Subcutaneous abdominal adipose tissue (tissue), 5 donors: ENCODE results near the gene FUS.
A peak's percentile ranks its signal among the peaks of the same experiment; 100 is the strongest.
"Not testable (repeated sequence)": the region's sequence is repeated elsewhere in the genome, so short reads cannot be mapped to it uniquely, and the experiment has no call there.

Experiments used
- H3K27ac ChIP-seq: one replicate; pipeline ENCODE4 v1.7.0; 2013; ENCODE audit warnings: low read depth, mild to moderate bottlenecking, inconsistent platforms, low read length, moderate library complexity
- H3K27me3 ChIP-seq, 5 donors: one replicate each; pipeline ENCODE4 v1.7.0; 2013; ENCODE audit warnings: low read length in 5 of 5, inconsistent platforms in 1 of 5; ENCODE audit not compliant: control insufficient read depth in 5 of 5, insufficient read depth in 4 of 5
- H3K36me3 ChIP-seq, 5 donors: one replicate each; pipeline ENCODE4 v1.7.0; 2013; ENCODE audit warnings: low read length in 5 of 5; ENCODE audit not compliant: control insufficient read depth in 5 of 5, insufficient read depth in 5 of 5
- H3K4me1 ChIP-seq, 5 donors: one replicate each; pipeline ENCODE4 v1.7.0; 2013; ENCODE audit warnings: low read length in 5 of 5, mild to moderate bottlenecking in 3 of 5, moderate library complexity in 1 of 5; ENCODE audit not compliant: control insufficient read depth in 5 of 5, insufficient read depth in 5 of 5
- H3K4me3 ChIP-seq, 5 donors: one replicate each; pipeline ENCODE4 v1.7.0; 2013; ENCODE audit warnings: low read length in 5 of 5, low read depth in 1 of 5
- H3K9ac ChIP-seq, 5 donors: one replicate each; pipeline ENCODE4 v1.7.0; 2013; ENCODE audit warnings: low read length in 5 of 5, mild to moderate bottlenecking in 4 of 5, moderate library complexity in 3 of 5
- H3K9me3 ChIP-seq, 5 donors: one replicate each; pipeline ENCODE4 v1.7.0; 2013; ENCODE audit warnings: low read length in 5 of 5; ENCODE audit not compliant: control insufficient read depth in 5 of 5
- donor health status: healthy.
- donor health status: healthy.
- donor health status: healthy.
- donor health status: healthy.
- donor health status: healthy.

Gene FUS

GRCh38 chr16:31157136-31157535, 22.8 kb upstream of the FUS start:
- Histone ChIP-seq H3K36me3 (no peaks in the 10 kb centered on the region), H3K9ac (no peak overlapping the region), H3K4me3 (no peak overlapping the region), H3K27ac (no peak overlapping the region), H3K27me3 (peaks cover 0 to 3% (median 0%) of the 10 kb centered on the region in 5 donors), H3K4me1 (no peaks in the 10 kb centered on the region), H3K9me3 (no peaks in the 10 kb centered on the region)

DNA sequence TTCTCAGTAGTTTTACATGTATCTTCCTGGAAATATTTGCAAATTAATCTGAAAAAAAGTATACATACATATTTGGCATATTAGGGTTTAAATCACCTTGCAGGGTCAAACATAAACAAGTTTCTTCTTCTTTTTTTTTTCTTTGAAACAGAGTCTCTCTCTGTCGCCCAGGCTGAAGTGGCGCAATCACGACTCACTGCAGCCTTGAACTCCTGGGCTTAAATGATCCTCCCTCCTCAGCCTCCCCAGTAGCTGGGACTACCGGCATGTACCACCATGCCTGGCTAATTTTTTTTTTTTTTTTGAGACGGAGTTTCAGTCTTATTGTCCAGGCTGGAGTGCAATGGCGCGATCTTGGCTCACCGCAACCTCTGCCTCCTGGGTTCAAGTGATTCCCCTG, 12.6 kb upstream of the FUS start:
- Histone ChIP-seq H3K4me3 (no peak overlapping the region), H3K27me3 (no peaks in the 10 kb centered on the region), H3K4me1 (no peaks in the 10 kb centered on the region), H3K9ac (no peak overlapping the region), H3K27ac (no peak overlapping the region), H3K9me3 (no peaks in the 10 kb centered on the region), H3K36me3 (no peaks in the 10 kb centered on the region)

- Histone ChIP-seq H3K9me3 (no peaks in the 10 kb centered on the region), H3K4me3 (no peak overlapping the region), H3K36me3 (no peaks in the 10 kb centered on the region), H3K27me3 (no peaks in the 10 kb centered on the region), H3K27ac (no peak overlapping the region), H3K9ac (no peak overlapping the region), H3K4me1 (no peaks in the 10 kb centered on the region)
These were observed 11.1 kb upstream of the FUS start for GRCh38 chr16:31168848-31169247.

GRCh38 chr16:31170048-31170447, 9.9 kb upstream of the FUS start:
- H3K36me3 ChIP-seq, H3K27me3 ChIP-seq, H3K9me3 ChIP-seq, H3K4me3 ChIP-seq, H3K27ac ChIP-seq, H3K4me1 ChIP-seq, H3K9ac ChIP-seq: not testable (repeated sequence)

DNA sequence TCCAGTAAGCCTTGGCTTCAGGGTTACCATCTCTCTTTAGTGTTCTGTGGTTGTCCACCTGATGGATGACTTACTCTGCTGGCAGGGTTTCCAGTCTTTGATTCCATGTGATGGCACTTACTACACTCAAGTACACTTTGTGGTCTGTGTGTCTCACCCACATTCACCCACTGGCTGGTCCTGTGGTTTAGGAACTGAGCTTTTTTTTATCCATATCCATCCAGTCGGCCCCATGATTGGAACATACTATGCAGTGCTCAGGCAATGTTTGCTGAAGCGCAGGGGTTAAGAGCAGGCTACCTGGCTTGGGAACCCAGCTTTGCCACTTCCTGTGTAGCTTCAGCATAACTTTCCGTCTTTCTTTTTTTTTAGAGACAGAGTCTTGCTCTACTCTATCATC, 2.8 kb upstream of the FUS start:
- Histone ChIP-seq H3K27ac (no peak overlapping the region), H3K4me3 (no peak overlapping the region), H3K36me3 (no peaks in the 10 kb centered on the region), H3K27me3 (no peaks in the 10 kb centered on the region), H3K9ac (no peak overlapping the region), H3K4me1 (peaks cover 3 to 25% (median 21%) of the 10 kb centered on the region in 5 donors), H3K9me3 (no peaks in the 10 kb centered on the region)

DNA sequence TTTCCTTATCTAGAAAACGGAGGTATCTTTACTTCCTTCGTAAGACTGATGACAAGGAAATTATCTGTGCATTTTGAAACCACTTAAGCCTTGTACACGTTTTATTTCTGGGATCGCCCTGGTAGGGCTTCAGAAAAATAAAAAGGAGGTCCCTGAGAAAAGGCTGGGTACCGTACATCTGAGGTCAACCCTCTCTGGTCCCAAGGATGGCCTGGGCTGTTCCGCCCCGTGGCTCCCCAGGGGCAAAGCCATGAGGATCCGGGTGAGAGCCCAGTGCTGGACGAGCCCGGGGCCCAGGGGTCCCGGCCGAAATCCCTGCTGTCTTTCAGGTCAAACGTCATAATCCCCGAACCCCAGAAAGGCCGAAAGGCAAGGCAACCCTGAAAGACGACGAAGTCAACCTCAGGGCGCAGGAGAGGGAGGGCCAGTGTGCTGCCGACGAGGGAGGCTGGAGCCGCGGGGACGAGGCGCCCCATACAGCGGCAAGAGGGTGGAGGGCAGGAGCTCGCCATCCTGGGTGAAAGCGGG, 656 bp upstream of the FUS start:
- Histone ChIP-seq H3K36me3 (peaks cover 0 to 21% (median 20%) of the 10 kb centered on the region in 5 donors), H3K4me1 (peaks cover 6 to 45% (median 40%) of the 10 kb centered on the region in 5 donors), H3K27me3 (no peaks in the 10 kb centered on the region), H3K9me3 (no peaks in the 10 kb centered on the region), H3K4me3 (peak overlapping the region; percentile 65 to 98 (median 93)), H3K27ac (peak overlapping the region; percentile 94), H3K9ac (peak overlapping the region in 4 of 5 donors; percentile 74 to 96 (median 88))

DNA sequence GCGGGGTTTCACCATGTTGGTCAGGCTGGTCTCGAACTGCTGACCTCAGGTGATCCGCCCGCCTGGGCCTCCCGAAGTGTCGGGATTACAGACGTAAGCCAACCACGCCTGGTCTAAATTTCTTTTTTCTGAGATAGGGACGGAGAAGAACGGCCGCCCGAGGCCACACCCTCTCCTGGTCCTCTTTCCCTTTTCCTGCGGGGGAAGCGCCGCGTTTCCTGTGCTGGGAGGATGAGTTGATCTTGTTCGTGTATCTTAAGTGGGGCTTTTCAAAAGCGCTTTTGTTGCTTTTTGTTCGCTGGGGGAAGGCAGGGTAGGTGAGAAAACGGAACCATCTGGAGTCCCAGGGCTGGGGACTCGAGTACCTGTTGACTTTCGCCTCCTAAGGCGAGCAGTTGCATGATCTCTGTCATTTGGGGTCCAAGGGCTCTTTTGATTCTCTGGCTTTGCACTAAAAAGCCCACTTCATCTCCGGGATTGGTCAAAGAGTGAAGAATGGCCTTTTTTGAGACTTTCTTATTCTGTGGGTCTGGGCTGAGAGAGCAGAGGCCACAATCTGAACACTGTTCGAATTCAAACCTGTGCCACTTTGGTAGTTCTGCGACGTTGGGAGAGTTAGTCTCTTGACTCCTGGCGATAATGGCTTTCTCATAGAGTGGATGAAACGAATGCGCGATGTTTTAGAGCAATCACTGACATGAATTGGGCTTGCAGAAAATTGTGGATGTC, 1.3 kb downstream of the FUS start:
- Histone ChIP-seq H3K27me3 (no peaks in the 10 kb centered on the region), H3K9me3 (no peaks in the 10 kb centered on the region), H3K27ac (peak overlapping the region; percentile 94), H3K9ac (peak overlapping the region; percentile 1 to 94 (median 74)), H3K4me1 (peaks cover 6 to 52% (median 44%) of the 10 kb centered on the region in 5 donors), H3K4me3 (peak overlapping the region; percentile 87 to 98 (median 93)), H3K36me3 (peaks cover 12 to 41% (median 39%) of the 10 kb centered on the region in 5 donors)

DNA sequence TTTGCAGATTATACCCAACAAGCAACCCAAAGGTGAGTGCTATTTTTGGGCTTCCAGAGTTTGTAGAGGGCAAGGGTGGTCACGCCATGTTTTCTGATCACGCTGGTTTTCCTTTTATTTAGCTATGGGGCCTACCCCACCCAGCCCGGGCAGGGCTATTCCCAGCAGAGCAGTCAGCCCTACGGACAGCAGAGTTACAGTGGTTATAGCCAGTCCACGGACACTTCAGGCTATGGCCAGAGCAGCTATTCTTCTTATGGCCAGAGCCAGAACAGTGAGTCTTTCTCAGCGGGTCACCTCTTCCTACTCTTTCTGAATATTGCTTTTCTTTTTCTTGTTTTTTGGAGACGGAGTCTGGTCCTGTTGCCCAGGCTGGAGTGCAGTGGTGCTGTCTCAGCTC, 2.5 kb downstream of the FUS start:
- H3K27me3 ChIP-seq, result no peaks in the 10 kb centered on the region
- peak overlapping the region; percentile 30 for H3K27ac ChIP-seq
- H3K36me3 ChIP-seq, result peaks cover 20 to 52% (median 50%) of the 10 kb centered on the region in 5 donors
- H3K9ac ChIP-seq, result peak overlapping the region in 3 of 5 donors; percentile 16 to 59 (median 20)
- no peaks in the 10 kb centered on the region for H3K9me3 ChIP-seq
- H3K4me1 ChIP-seq, result peaks cover 6 to 59% (median 44%) of the 10 kb centered on the region in 5 donors
- H3K4me3 ChIP-seq, result peak overlapping the region; percentile 50 to 98 (median 93)

DNA sequence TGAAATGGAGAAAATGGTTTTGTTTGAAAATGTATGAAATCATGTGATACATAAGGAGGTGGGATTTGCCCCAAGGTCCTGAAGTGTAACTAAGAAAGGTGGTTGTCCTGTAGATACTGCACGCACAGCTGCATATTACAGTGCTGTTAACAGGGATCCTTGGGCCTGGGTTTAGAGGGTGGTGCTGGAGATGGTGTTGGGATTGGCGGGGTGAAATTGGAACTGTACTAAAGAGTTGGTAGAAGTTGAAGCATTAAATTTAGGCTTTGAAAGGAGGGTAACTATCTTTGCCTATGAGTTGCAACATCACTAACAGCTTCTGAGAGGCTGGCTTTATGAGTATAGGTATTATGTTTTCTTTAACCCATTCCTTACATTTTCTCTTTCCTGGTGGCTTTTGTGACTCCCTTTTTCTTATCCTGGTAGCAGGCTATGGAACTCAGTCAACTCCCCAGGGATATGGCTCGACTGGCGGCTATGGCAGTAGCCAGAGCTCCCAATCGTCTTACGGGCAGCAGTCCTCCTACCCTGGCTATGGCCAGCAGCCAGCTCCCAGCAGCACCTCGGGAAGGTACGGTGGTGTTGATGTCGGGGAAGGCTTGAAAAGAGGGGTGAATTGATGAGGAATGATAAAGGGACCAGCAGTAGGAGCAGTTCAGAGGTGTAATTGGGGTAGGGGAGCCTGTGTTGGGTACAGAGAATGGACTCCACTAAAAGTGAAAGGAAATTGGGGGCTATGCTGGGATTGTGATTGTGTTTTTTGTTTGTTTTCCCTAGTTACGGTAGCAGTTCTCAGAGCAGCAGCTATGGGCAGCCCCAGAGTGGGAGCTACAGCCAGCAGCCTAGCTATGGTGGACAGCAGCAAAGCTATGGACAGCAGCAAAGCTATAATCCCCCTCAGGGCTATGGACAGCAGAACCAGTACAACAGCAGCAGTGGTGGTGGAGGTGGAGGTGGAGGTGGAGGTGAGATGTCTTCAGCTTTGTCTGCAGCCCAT, 3.8 kb downstream of the FUS start:
- Histone ChIP-seq H3K36me3 (peaks cover 27 to 66% (median 64%) of the 10 kb centered on the region in 5 donors), H3K4me1 (peaks cover 6 to 57% (median 42%) of the 10 kb centered on the region in 5 donors), H3K9ac (peak overlapping the region in 1 of 5 donors; percentile 4), H3K9me3 (no peaks in the 10 kb centered on the region), H3K27me3 (no peaks in the 10 kb centered on the region), H3K4me3 (no peak overlapping the region), H3K27ac (no peak overlapping the region)
